ENCODE data around the gene TAAR1. TPM values are rescaled to one million over a fixed set of nuclear protein-coding genes. Genes with fewer than 3 reads are reported as not detected.
"Not testable (repeated sequence)": the region's sequence is repeated elsewhere in the genome, so short reads cannot be mapped to it uniquely, and the experiment has no call there.

TAAR1 gene, protein sequence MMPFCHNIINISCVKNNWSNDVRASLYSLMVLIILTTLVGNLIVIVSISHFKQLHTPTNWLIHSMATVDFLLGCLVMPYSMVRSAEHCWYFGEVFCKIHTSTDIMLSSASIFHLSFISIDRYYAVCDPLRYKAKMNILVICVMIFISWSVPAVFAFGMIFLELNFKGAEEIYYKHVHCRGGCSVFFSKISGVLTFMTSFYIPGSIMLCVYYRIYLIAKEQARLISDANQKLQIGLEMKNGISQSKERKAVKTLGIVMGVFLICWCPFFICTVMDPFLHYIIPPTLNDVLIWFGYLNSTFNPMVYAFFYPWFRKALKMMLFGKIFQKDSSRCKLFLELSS
- total RNA-seq, result not detected in 2 replicates

DNA sequence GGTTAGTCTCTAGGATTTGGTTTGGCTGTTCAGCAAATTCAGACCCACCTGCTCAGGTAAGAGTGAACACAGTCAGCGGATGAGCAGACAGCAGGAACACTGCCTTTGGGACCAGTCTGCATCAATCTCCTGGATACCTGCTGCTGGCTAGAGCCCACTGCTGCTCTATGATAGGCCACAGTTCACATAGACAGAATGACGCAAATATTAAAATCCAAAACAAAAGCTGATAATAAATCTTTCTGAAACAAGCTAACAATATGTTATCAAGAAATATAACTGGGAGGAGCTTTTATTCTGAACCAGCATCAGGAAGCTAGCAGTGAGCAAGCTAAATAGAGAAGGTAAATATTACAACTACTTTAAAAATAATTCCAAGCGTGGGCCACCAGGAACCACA is at the start of gene TAAR1:
TSS of gene TAAR1 (minus strand) at position 101 of the 400 bp plus-strand sequence. CDS start 13,179 bp downstream, outside the sequence.
- DNase-seq (ENCODE audit: insufficient read length, low spot score, missing footprints), result no peak
- H3K36me3 ChIP-seq (ENCODE audit: insufficient read depth, low read length), result no peaks in the 10 kb centered on the region
- H3K4me1 ChIP-seq (ENCODE audit: insufficient read depth, low read length), result no peaks in the 10 kb centered on the region
- H3K4me2 ChIP-seq (ENCODE audit: insufficient read depth, low read length), result no peak within 1 kb of the TSS
- TF ChIP-seq, protein P1, sequence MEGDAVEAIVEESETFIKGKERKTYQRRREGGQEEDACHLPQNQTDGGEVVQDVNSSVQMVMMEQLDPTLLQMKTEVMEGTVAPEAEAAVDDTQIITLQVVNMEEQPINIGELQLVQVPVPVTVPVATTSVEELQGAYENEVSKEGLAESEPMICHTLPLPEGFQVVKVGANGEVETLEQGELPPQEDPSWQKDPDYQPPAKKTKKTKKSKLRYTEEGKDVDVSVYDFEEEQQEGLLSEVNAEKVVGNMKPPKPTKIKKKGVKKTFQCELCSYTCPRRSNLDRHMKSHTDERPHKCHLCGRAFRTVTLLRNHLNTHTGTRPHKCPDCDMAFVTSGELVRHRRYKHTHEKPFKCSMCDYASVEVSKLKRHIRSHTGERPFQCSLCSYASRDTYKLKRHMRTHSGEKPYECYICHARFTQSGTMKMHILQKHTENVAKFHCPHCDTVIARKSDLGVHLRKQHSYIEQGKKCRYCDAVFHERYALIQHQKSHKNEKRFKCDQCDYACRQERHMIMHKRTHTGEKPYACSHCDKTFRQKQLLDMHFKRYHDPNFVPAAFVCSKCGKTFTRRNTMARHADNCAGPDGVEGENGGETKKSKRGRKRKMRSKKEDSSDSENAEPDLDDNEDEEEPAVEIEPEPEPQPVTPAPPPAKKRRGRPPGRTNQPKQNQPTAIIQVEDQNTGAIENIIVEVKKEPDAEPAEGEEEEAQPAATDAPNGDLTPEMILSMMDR (IDR thresholded peaks at IDR 0.05; ENCODE audit: extremely low read depth, low read depth, low read length), result no peak
- H3K27ac ChIP-seq (ENCODE audit: low read depth, low read length), result no peak within 1 kb of the TSS
- no peak within 1 kb of the TSS for H2AFZ ChIP-seq (ENCODE audit: low read length)
- H3K27me3 ChIP-seq (ENCODE audit: insufficient read depth, low read length), result peaks cover 11% of the 10 kb centered on the region
- no peaks in the 10 kb centered on the region for H3K9me3 ChIP-seq (ENCODE audit: low read depth, low read length)
- no peaks in the 10 kb centered on the region for H3K79me2 ChIP-seq (ENCODE audit: insufficient read depth, low read length)
- H4K20me1 ChIP-seq (ENCODE audit: insufficient read depth, low read length), result no peaks in the 10 kb centered on the region
- no peak within 1 kb of the TSS for H3K4me3 ChIP-seq (ENCODE audit: insufficient read depth, low read length)

- Histone ChIP-seq H3K79me2 (ENCODE audit: insufficient read depth, low read length) (no peaks in the 10 kb centered on the region), H2AFZ (ENCODE audit: low read length) (no peak overlapping the region), H3K36me3 (ENCODE audit: insufficient read depth, low read length) (no peaks in the 10 kb centered on the region), H3K4me3 (ENCODE audit: insufficient read depth, low read length) (no peak overlapping the region), H3K27me3 (ENCODE audit: insufficient read depth, low read length) (no peaks in the 10 kb centered on the region), H3K9me3 (ENCODE audit: low read depth, low read length) (no peaks in the 10 kb centered on the region), H4K20me1 (ENCODE audit: insufficient read depth, low read length) (no peaks in the 10 kb centered on the region), H3K4me2 (ENCODE audit: insufficient read depth, low read length) (no peak overlapping the region), H3K27ac (ENCODE audit: low read depth, low read length) (no peak overlapping the region), H3K4me1 (ENCODE audit: insufficient read depth, low read length) (peaks cover 7% of the 10 kb centered on the region)
- DNase-seq (ENCODE audit: insufficient read length, low spot score, missing footprints), result no peak
- TF ChIP-seq, protein P1 (IDR thresholded peaks at IDR 0.05; ENCODE audit: extremely low read depth, low read depth, low read length), result no peak
Observed at GRCh38 chr6:132708771-132709170, 49.8 kb upstream of the TAAR1 start.

DNA sequence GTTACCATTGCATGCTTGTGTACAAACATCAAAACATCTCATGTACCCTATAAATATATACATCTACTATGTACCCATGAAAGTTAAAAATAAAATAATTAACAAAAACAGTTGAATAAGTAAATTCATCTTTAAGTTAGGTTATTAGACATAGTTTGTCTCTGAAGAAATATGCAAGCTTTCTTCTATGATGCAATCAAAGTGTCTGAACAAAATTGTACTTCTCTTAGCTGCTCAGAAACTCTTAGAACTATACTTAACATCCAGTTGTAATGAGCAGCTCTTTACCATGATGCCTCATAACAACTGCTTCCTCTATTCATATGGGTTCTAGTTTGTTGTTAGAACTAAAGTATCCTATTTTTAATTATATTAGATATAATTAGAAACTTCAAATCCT is 49.0 kb upstream of the TAAR1 start:
- no peak overlapping the region for H3K27ac ChIP-seq (ENCODE audit: low read depth, low read length)
- H4K20me1 ChIP-seq (ENCODE audit: insufficient read depth, low read length), result no peaks in the 10 kb centered on the region
- no peaks in the 10 kb centered on the region for H3K36me3 ChIP-seq (ENCODE audit: insufficient read depth, low read length)
- no peaks in the 10 kb centered on the region for H3K27me3 ChIP-seq (ENCODE audit: insufficient read depth, low read length)
- no peaks in the 10 kb centered on the region for H3K79me2 ChIP-seq (ENCODE audit: insufficient read depth, low read length)
- no peak for DNase-seq (ENCODE audit: insufficient read length, low spot score, missing footprints)
- TF ChIP-seq, protein P1 (IDR thresholded peaks at IDR 0.05; ENCODE audit: extremely low read depth, low read depth, low read length), result no peak
- no peak overlapping the region for H2AFZ ChIP-seq (ENCODE audit: low read length)
- peaks cover 7% of the 10 kb centered on the region for H3K4me1 ChIP-seq (ENCODE audit: insufficient read depth, low read length)
- no peaks in the 10 kb centered on the region for H3K9me3 ChIP-seq (ENCODE audit: low read depth, low read length)
- no peak overlapping the region for H3K4me2 ChIP-seq (ENCODE audit: insufficient read depth, low read length)
- no peak overlapping the region for H3K4me3 ChIP-seq (ENCODE audit: insufficient read depth, low read length)

GRCh38 chr6:132706756-132707155 is 47.8 kb upstream of the TAAR1 start:
- H3K9me3 ChIP-seq (ENCODE audit: low read depth, low read length), result not testable (repeated sequence)

More at GRCh38 chr6:132706756-132707155, 47.8 kb upstream of the TAAR1 start:
- H3K36me3 ChIP-seq (ENCODE audit: insufficient read depth, low read length); H2AFZ ChIP-seq (ENCODE audit: low read length); H3K27ac ChIP-seq (ENCODE audit: low read depth, low read length); H4K20me1 ChIP-seq (ENCODE audit: insufficient read depth, low read length); H3K27me3 ChIP-seq (ENCODE audit: insufficient read depth, low read length); H3K4me3 ChIP-seq (ENCODE audit: insufficient read depth, low read length); H3K79me2 ChIP-seq (ENCODE audit: insufficient read depth, low read length); H3K4me2 ChIP-seq (ENCODE audit: insufficient read depth, low read length); DNase-seq (ENCODE audit: insufficient read length, low spot score, missing footprints); H3K4me1 ChIP-seq (ENCODE audit: insufficient read depth, low read length): not testable (repeated sequence)
